CD8-positive, alpha-beta memory T cell (primary cell): ENCODE measurements around the gene CLEC3A. TPM values are rescaled to one million over a fixed set of nuclear protein-coding genes. Genes with fewer than 3 reads are reported as not detected.
"Not testable (repeated sequence)": the region's sequence is repeated elsewhere in the genome, so short reads cannot be mapped to it uniquely, and the experiment has no call there.

Experiments used
- CTCF ChIA-PET: fragments of 350-600 bp; sonication (Branson Sonifier 250); formaldehyde crosslinking; loops from one replicate; lab custom pipeline; 2021; ENCODE audit warnings: antibody characterized with exemption; lab: Charles Lee
- POLR2A ChIA-PET: fragments of 350-600 bp; sonication (Branson Sonifier 250); formaldehyde crosslinking; loops from one replicate; lab custom pipeline; 2021; ENCODE audit warnings: antibody characterized with exemption; lab: Charles Lee
- DNase-seq, 5 donors: peaks; one replicate each; pipeline versions ENCODE4 v3.0.0 to v3.0.0-alpha.2; 2020 to 2022; ENCODE audit warnings: mixed read lengths in 1 of 5
- H3K27ac ChIP-seq: one replicate; pipeline ENCODE4 v1.7.0; 2013; ENCODE audit warnings: low read depth, mild to moderate bottlenecking, low read length, moderate library complexity
- H3K27me3 ChIP-seq: 2 replicates; pipeline ENCODE4 v1.7.0; 2013; ENCODE audit warnings: low read length, mild to moderate bottlenecking; ENCODE audit not compliant: insufficient read depth, poor library complexity, severe bottlenecking
- H3K36me3 ChIP-seq: 2 replicates; pipeline ENCODE4 v1.7.0; 2013; ENCODE audit warnings: mild to moderate bottlenecking, low read length, moderate library complexity; ENCODE audit not compliant: insufficient read depth
- H3K4me1 ChIP-seq: 2 replicates; pipeline ENCODE4 v1.7.0; 2013; ENCODE audit warnings: mild to moderate bottlenecking, low read length, moderate library complexity; ENCODE audit not compliant: insufficient read depth
- H3K4me3 ChIP-seq: 2 replicates; pipeline ENCODE4 v1.7.0; 2013; ENCODE audit warnings: mild to moderate bottlenecking, low read length
- H3K9me3 ChIP-seq: 2 replicates; pipeline ENCODE4 v1.7.0; 2013; ENCODE audit warnings: mild to moderate bottlenecking, low read length
- H3K27ac Mint-ChIP-seq, 8 donors: one replicate each; pipeline ENCODE4 v1.8.0; 2020 to 2021; ENCODE audit warnings: mixed read lengths in 8 of 8, mild to moderate bottlenecking in 6 of 8, inconsistent platforms in 3 of 8, moderate library complexity in 3 of 8
- H3K27me3 Mint-ChIP-seq, 2 donors: one replicate each; pipeline ENCODE4 v1.8.0; 2020 to 2021; ENCODE audit warnings: mixed read lengths in 2 of 2, mild to moderate bottlenecking in 1 of 2, moderate library complexity in 1 of 2
- H3K36me3 Mint-ChIP-seq, 3 donors: one replicate each; pipeline ENCODE4 v1.8.0; 2020 to 2021; ENCODE audit warnings: mixed read lengths in 3 of 3, inconsistent platforms in 1 of 3, mild to moderate bottlenecking in 1 of 3
- H3K4me1 Mint-ChIP-seq, 3 donors: one replicate each; pipeline ENCODE4 v1.8.0; 2020 to 2021; ENCODE audit warnings: mixed read lengths in 3 of 3, inconsistent platforms in 1 of 3, mild to moderate bottlenecking in 1 of 3
- H3K4me3 Mint-ChIP-seq, 7 donors: one replicate each; pipeline ENCODE4 v1.8.0; 2020 to 2021; ENCODE audit warnings: mixed read lengths in 7 of 7, mild to moderate bottlenecking in 6 of 7, moderate library complexity in 4 of 7, inconsistent platforms in 2 of 7
- H3K9me3 Mint-ChIP-seq, 5 donors: one replicate each; pipeline ENCODE4 v1.8.0; 2020 to 2022; ENCODE audit warnings: mixed read lengths in 5 of 5, mild to moderate bottlenecking in 3 of 5, moderate library complexity in 2 of 5, inconsistent platforms in 1 of 5
- polyA plus RNA-seq: library from polyadenylated mRNA; unstranded; fragments of 300-500 nt; fragmentation: Illumina TruSeq; gene quantifications from one replicate; pipeline ENCODE4 v1.2.3, GENCODE V29; 2021
- total RNA-seq, 2 experiments: library from RNA; stranded (reverse); gene quantifications; one replicate each; pipeline ENCODE4 v1.2.3, GENCODE V29; 2021

The CLEC3A gene
- total and polyA plus RNA-seq, 3 experiments from 2014 or later, result not detected

GRCh38 chr16:78040396-78040795 lies 18.0 kb downstream of the CLEC3A start:
- ChIA-PET POLR2A (no interaction called here), CTCF (no interaction called here)
- Histone ChIP-seq H3K4me3 (no peak overlapping the region), H3K9me3 (no peaks in the 10 kb centered on the region), H3K27me3 (no peaks in the 10 kb centered on the region), H3K27ac (no peak overlapping the region), H3K4me1 (no peaks in the 10 kb centered on the region), H3K36me3 (no peaks in the 10 kb centered on the region)
- H3K4me3 Mint-ChIP-seq, result no peak overlapping the region
- no peaks in the 10 kb centered on the region for H3K4me1 Mint-ChIP-seq
- H3K9me3 Mint-ChIP-seq, result no peaks in the 10 kb centered on the region
- DNase-seq, result no peak
- peaks cover 16 to 49% of the 10 kb centered on the region in 2 donors for H3K27me3 Mint-ChIP-seq
- no peak overlapping the region for H3K27ac Mint-ChIP-seq
- H3K36me3 Mint-ChIP-seq, result no peaks in the 10 kb centered on the region

- Mint-ChIP-seq H3K27me3 (peaks cover 22 to 51% of the 10 kb centered on the region in 2 donors), H3K4me1 (no peaks in the 10 kb centered on the region), H3K27ac (no peak overlapping the region), H3K9me3 (no peaks in the 10 kb centered on the region), H3K36me3 (no peaks in the 10 kb centered on the region), H3K4me3 (no peak overlapping the region)
- Histone ChIP-seq H3K4me3 (no peak overlapping the region), H3K27me3 (no peaks in the 10 kb centered on the region), H3K27ac (no peak overlapping the region), H3K36me3 (no peaks in the 10 kb centered on the region), H3K9me3 (no peaks in the 10 kb centered on the region), H3K4me1 (no peaks in the 10 kb centered on the region)
- CTCF ChIA-PET, result no interaction called here
- POLR2A ChIA-PET, result no interaction called here
- peak in 1 of 5 donors; percentile 4 for DNase-seq
Observed at GRCh38 chr16:78045865-78046581, 23.7 kb downstream of the CLEC3A start.

- ChIA-PET POLR2A (no interaction called here), CTCF (no interaction called here)
- H3K36me3 ChIP-seq, result no peaks in the 10 kb centered on the region
- no peaks in the 10 kb centered on the region for H3K27me3 ChIP-seq
- DNase-seq, result no peak
- H3K9me3 ChIP-seq, result no peaks in the 10 kb centered on the region
- H3K4me3 Mint-ChIP-seq, result no peak overlapping the region
- no peak overlapping the region for H3K27ac ChIP-seq
- H3K36me3 Mint-ChIP-seq, result no peaks in the 10 kb centered on the region
- no peak overlapping the region for H3K27ac Mint-ChIP-seq
- no peaks in the 10 kb centered on the region for H3K9me3 Mint-ChIP-seq
- H3K4me1 Mint-ChIP-seq, result no peaks in the 10 kb centered on the region
- peaks cover 21 to 32% of the 10 kb centered on the region in 2 donors for H3K27me3 Mint-ChIP-seq
- no peak overlapping the region for H3K4me3 ChIP-seq
- no peaks in the 10 kb centered on the region for H3K4me1 ChIP-seq
Observed at GRCh38 chr16:78048319-78048718, 26.0 kb downstream of the CLEC3A start.

GRCh38 chr16:78050734-78051400 lies 28.5 kb downstream of the CLEC3A start:
- Histone ChIP-seq H3K9me3 (no peaks in the 10 kb centered on the region), H3K27ac (no peak overlapping the region), H3K4me3 (no peak overlapping the region), H3K36me3 (no peaks in the 10 kb centered on the region), H3K4me1 (no peaks in the 10 kb centered on the region), H3K27me3 (no peaks in the 10 kb centered on the region)
- Mint-ChIP-seq H3K27me3 (peaks cover 17 to 30% of the 10 kb centered on the region in 2 donors), H3K4me3 (no peak overlapping the region), H3K36me3 (no peaks in the 10 kb centered on the region), H3K4me1 (no peaks in the 10 kb centered on the region), H3K9me3 (no peaks in the 10 kb centered on the region), H3K27ac (no peak overlapping the region)
- ChIA-PET POLR2A (no interaction called here), CTCF (interaction anchor here (1.2 kb wide), 1 partner anchor 9 kb away, joined by 3 read pairs; no protein-coding TSS in a partner anchor)
- no peak for DNase-seq

- H3K27me3 Mint-ChIP-seq, result peaks cover 13 to 24% of the 10 kb centered on the region in 2 donors
- no peaks in the 10 kb centered on the region for H3K4me1 Mint-ChIP-seq
- no peaks in the 10 kb centered on the region for H3K36me3 ChIP-seq
- H3K9me3 Mint-ChIP-seq, result no peaks in the 10 kb centered on the region
- DNase-seq, result no peak
- no peak overlapping the region for H3K4me3 Mint-ChIP-seq
- CTCF ChIA-PET, result no interaction called here
- H3K27ac Mint-ChIP-seq, result no peak overlapping the region
- POLR2A ChIA-PET, result no interaction called here
- H3K27ac ChIP-seq, result no peak overlapping the region
- H3K27me3 ChIP-seq, result no peaks in the 10 kb centered on the region
- H3K36me3 Mint-ChIP-seq, result no peaks in the 10 kb centered on the region
- H3K4me3 ChIP-seq, result no peak overlapping the region
- H3K9me3 ChIP-seq, result no peaks in the 10 kb centered on the region
- H3K4me1 ChIP-seq, result no peaks in the 10 kb centered on the region
Observed at GRCh38 chr16:78057803-78058564, 35.6 kb downstream of the CLEC3A start.

- H3K27ac ChIP-seq, H3K4me1 ChIP-seq, H3K9me3 Mint-ChIP-seq, H3K36me3 ChIP-seq, H3K9me3 ChIP-seq, POLR2A ChIA-PET, H3K27me3 ChIP-seq, DNase-seq, H3K4me3 Mint-ChIP-seq, H3K4me1 Mint-ChIP-seq, H3K4me3 ChIP-seq, H3K36me3 Mint-ChIP-seq, H3K27ac Mint-ChIP-seq: not testable (repeated sequence)
- CTCF ChIA-PET, result interaction anchor here (0.8 to 1.4 kb wide), 2 partner anchors 8 to 9 kb away, joined by 3 read pairs; no protein-coding TSS in a partner anchor
- H3K27me3 Mint-ChIP-seq, result peaks cover 6 to 15% of the 10 kb centered on the region in 2 donors
Observed at GRCh38 chr16:78059806-78060205, 37.5 kb downstream of the CLEC3A start.

GRCh38 chr16:78060295-78060694 lies 37.9 kb downstream of the CLEC3A start:
- Histone ChIP-seq H3K4me3 (no peak overlapping the region), H3K27me3 (no peaks in the 10 kb centered on the region), H3K27ac (no peak overlapping the region), H3K9me3 (no peaks in the 10 kb centered on the region), H3K36me3 (no peaks in the 10 kb centered on the region), H3K4me1 (no peaks in the 10 kb centered on the region)
- ChIA-PET POLR2A (no interaction called here), CTCF (interaction anchor here (0.8 to 1.4 kb wide), 2 partner anchors 8 to 10 kb away, joined by 3 read pairs; no protein-coding TSS in a partner anchor)
- no peak for DNase-seq
- Mint-ChIP-seq H3K36me3 (no peaks in the 10 kb centered on the region), H3K27me3 (peaks cover 6 to 17% of the 10 kb centered on the region in 2 donors), H3K4me1 (no peaks in the 10 kb centered on the region), H3K27ac (no peak overlapping the region), H3K9me3 (no peaks in the 10 kb centered on the region), H3K4me3 (no peak overlapping the region)

- H3K36me3 Mint-ChIP-seq, result no peaks in the 10 kb centered on the region
- H3K36me3 ChIP-seq, result no peaks in the 10 kb centered on the region
- H3K27me3 ChIP-seq, result no peaks in the 10 kb centered on the region
- CTCF ChIA-PET, result interaction anchor here (0.8 to 1.4 kb wide), 2 partner anchors 9 to 10 kb away, joined by 3 read pairs; no protein-coding TSS in a partner anchor
- DNase-seq, result no peak
- no peak overlapping the region for H3K4me3 Mint-ChIP-seq
- POLR2A ChIA-PET, result no interaction called here
- H3K4me1 ChIP-seq, result no peaks in the 10 kb centered on the region
- H3K4me1 Mint-ChIP-seq, result no peaks in the 10 kb centered on the region
- no peak overlapping the region for H3K27ac ChIP-seq
- no peak overlapping the region for H3K4me3 ChIP-seq
- no peaks in the 10 kb centered on the region for H3K9me3 Mint-ChIP-seq
- no peaks in the 10 kb centered on the region for H3K9me3 ChIP-seq
- H3K27ac Mint-ChIP-seq, result no peak overlapping the region
- H3K27me3 Mint-ChIP-seq, result peaks cover 8 to 22% of the 10 kb centered on the region in 2 donors
Observed at GRCh38 chr16:78060809-78061208, 38.5 kb downstream of the CLEC3A start.
